GM12801 (cell line): ENCODE measurements around the gene SHISA7.

ENCODE experiments used
- CTCF ChIP-seq: IDR thresholded peaks from one replicate; pipeline ENCODE4 v1.5.1; 2011; ENCODE audit warnings: control low read depth; ENCODE audit not compliant: insufficient read length; ENCODE audit errors: extremely low read depth

The SHISA7 gene

GRCh38 chr19:55406826-55407549 is 36.1 kb downstream of the SHISA7 start:
- no peak for TF ChIP-seq CTCF

GRCh38 chr19:55406091-55406825 is 36.8 kb downstream of the SHISA7 start:
- TF ChIP-seq CTCF, result no peak

GRCh38 chr19:55405638-55406037 is 37.5 kb downstream of the SHISA7 start:
- no peak for TF ChIP-seq CTCF

GRCh38 chr19:55402509-55402908 is 40.6 kb downstream of the SHISA7 start:
- no peak for TF ChIP-seq CTCF

- TF ChIP-seq CTCF, result no peak
Measured at GRCh38 chr19:55400281-55401087, 42.6 kb downstream of the SHISA7 start.

GRCh38 chr19:55398200-55398925 is 44.7 kb downstream of the SHISA7 start:
- TF ChIP-seq CTCF, result no peak
